Measurements from ENCODE around the gene AANAT.

The AANAT gene

DNA sequence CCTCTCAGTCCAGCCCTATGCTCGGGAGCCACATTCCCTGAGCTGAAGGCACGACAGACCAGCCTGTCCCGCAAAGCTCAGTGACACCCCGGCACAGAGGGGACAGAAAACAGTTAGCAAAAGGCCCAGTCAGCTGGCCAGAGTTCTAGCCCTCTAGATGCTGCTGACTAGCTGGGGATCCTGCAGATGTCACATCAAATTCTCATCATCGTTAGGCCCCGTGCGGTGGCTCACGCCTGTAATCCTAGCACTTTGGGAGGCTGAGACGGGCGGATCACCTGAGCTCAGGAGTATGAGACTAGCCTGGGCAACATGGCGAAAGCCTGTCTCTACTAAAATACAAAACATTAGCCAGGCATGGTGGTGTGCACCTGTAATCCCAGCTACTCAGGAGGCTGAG lies 31.7 kb upstream of the AANAT start:
- TF ChIP-seq, protein P1, sequence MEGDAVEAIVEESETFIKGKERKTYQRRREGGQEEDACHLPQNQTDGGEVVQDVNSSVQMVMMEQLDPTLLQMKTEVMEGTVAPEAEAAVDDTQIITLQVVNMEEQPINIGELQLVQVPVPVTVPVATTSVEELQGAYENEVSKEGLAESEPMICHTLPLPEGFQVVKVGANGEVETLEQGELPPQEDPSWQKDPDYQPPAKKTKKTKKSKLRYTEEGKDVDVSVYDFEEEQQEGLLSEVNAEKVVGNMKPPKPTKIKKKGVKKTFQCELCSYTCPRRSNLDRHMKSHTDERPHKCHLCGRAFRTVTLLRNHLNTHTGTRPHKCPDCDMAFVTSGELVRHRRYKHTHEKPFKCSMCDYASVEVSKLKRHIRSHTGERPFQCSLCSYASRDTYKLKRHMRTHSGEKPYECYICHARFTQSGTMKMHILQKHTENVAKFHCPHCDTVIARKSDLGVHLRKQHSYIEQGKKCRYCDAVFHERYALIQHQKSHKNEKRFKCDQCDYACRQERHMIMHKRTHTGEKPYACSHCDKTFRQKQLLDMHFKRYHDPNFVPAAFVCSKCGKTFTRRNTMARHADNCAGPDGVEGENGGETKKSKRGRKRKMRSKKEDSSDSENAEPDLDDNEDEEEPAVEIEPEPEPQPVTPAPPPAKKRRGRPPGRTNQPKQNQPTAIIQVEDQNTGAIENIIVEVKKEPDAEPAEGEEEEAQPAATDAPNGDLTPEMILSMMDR (conservative IDR thresholded peaks at IDR 0.05; ENCODE audit: low read depth, low read length) = no peak
- no peak for DNase-seq (ENCODE audit: low read depth)
- H3K4me3 ChIP-seq (ENCODE audit: low read depth, low read length) = no peak overlapping the region

GRCh38 chr17:76437467-76438402 lies 29.7 kb upstream of the AANAT start:
- no peak for DNase-seq (ENCODE audit: low read depth)
- H3K4me3 ChIP-seq (ENCODE audit: low read depth, low read length) = no peak overlapping the region
- TF ChIP-seq, protein P1 (conservative IDR thresholded peaks at IDR 0.05; ENCODE audit: low read depth, low read length) = no peak

GRCh38 chr17:76438906-76439305 lies 28.5 kb upstream of the AANAT start:
- TF ChIP-seq, protein P1 (conservative IDR thresholded peaks at IDR 0.05; ENCODE audit: low read depth, low read length) = no peak
- DNase-seq (ENCODE audit: low read depth) = peak; percentile 36
- H3K4me3 ChIP-seq (ENCODE audit: low read depth, low read length) = no peak overlapping the region

GRCh38 chr17:76439314-76439928 lies 28.0 kb upstream of the AANAT start:
- no peak overlapping the region for H3K4me3 ChIP-seq (ENCODE audit: low read depth, low read length)
- TF ChIP-seq, protein P1 (conservative IDR thresholded peaks at IDR 0.05; ENCODE audit: low read depth, low read length) = no peak

GRCh38 chr17:76440751-76441362 lies 26.5 kb upstream of the AANAT start:
- no peak overlapping the region for H3K4me3 ChIP-seq (ENCODE audit: low read depth, low read length)
- no peak for DNase-seq (ENCODE audit: low read depth)
- TF ChIP-seq, protein P1 (conservative IDR thresholded peaks at IDR 0.05; ENCODE audit: low read depth, low read length) = no peak

More at GRCh38 chr17:76439314-76439928, 28.0 kb upstream of the AANAT start:
- no peak for DNase-seq (ENCODE audit: low read depth)

DNA sequence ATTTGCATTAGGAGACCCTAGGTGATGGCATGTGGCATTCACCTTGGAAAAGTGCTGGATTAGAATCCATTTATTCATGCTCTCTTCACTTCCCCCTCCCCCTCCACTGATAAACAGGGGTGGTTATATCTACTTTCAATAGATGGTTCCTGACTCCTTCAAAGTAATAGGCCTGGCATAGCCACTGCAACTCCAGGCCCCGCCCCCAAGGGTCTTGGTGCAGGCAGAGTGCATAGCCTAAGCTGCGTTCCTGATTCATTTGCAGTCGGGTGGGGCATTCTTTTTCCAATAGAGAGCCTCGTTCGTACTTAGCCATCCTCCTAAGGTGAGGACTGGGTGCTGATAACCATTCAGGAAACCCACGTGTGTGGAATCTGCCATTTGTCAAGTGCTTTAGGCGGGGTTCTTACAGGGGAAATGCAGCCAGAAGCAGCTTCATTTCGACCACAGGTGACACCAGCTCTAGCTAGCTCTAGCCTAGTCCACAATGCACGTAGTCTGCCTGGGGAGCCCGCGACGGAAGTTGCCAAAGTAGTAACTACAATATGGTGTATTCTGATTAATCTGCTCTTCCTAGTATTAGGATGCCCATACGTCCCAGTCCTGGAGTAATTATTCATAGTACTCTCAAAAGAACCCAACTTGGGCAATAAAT lies 25.6 kb upstream of the AANAT start:
- TF ChIP-seq, protein P1 (conservative IDR thresholded peaks at IDR 0.05; ENCODE audit: low read depth, low read length) = no peak
- no peak overlapping the region for H3K4me3 ChIP-seq (ENCODE audit: low read depth, low read length)
- no peak for DNase-seq (ENCODE audit: low read depth)

Measured in choroid plexus epithelial cell (primary cell).